Measurements from ENCODE around the gene LY6G6F.

The LY6G6F gene

GRCh38 chr6:31658983-31659648, 47.5 kb upstream of the LY6G6F start:
- Histone ChIP-seq H3K79me2 (ENCODE audit: insufficient read depth, low read length) (peaks cover 40% of the 10 kb centered on the region), H4K20me1 (ENCODE audit: low read depth, low read length) (no peaks in the 10 kb centered on the region), H2AFZ (ENCODE audit: low read depth, low read length, severe bottlenecking) (no peak overlapping the region), H3K4me3 (ENCODE audit: insufficient read depth, low read length, poor library complexity, severe bottlenecking) (peak overlapping the region; percentile 75), H3K27ac (ENCODE audit: low read depth, low read length) (peak overlapping the region; percentile 66), H3K9me3 (ENCODE audit: insufficient read depth, low read length) (no peaks in the 10 kb centered on the region), H3K27me3 (ENCODE audit: low read length) (no peaks in the 10 kb centered on the region), H3K9ac (ENCODE audit: low read length) (peak overlapping the region; percentile 76), H3K4me2 (ENCODE audit: low read depth, low read length, poor library complexity, severe bottlenecking) (peak overlapping the region; percentile 75), H3F3A (ENCODE audit: insufficient read depth) (peaks cover 28% of the 10 kb centered on the region), H3K36me3 (ENCODE audit: low read length) (no peaks in the 10 kb centered on the region), H3K9me2 (replicated peaks; ENCODE audit: insufficient read depth, low read length) (no peaks in the 10 kb centered on the region)
- TF ChIP-seq EZH2phosphoT487 (conservative IDR thresholded peaks at IDR 0.05; ENCODE audit: low read length), result no peak
- no peak for TF ChIP-seq CTCF (IDR thresholded peaks at IDR 0.05; ENCODE audit: insufficient read depth, low read length, poor library complexity, severe bottlenecking)

GRCh38 chr6:31659649-31660380, 46.9 kb upstream of the LY6G6F start:
- Histone ChIP-seq H3K27me3 (ENCODE audit: low read length) (no peaks in the 10 kb centered on the region), H2AFZ (ENCODE audit: low read depth, low read length, severe bottlenecking) (peak overlapping the region; percentile 15), H4K20me1 (ENCODE audit: low read depth, low read length) (no peaks in the 10 kb centered on the region), H3K9me3 (ENCODE audit: insufficient read depth, low read length) (no peaks in the 10 kb centered on the region), H3K79me2 (ENCODE audit: insufficient read depth, low read length) (peaks cover 46% of the 10 kb centered on the region), H3K4me3 (ENCODE audit: insufficient read depth, low read length, poor library complexity, severe bottlenecking) (peak overlapping the region; percentile 75), H3F3A (ENCODE audit: insufficient read depth) (peaks cover 26% of the 10 kb centered on the region), H3K9ac (ENCODE audit: low read length) (peak overlapping the region; percentile 76), H3K27ac (ENCODE audit: low read depth, low read length) (peak overlapping the region; percentile 66), H3K4me2 (ENCODE audit: low read depth, low read length, poor library complexity, severe bottlenecking) (peak overlapping the region; percentile 75), H3K36me3 (ENCODE audit: low read length) (no peaks in the 10 kb centered on the region), H3K9me2 (replicated peaks; ENCODE audit: insufficient read depth, low read length) (no peaks in the 10 kb centered on the region)
- TF ChIP-seq CTCF (IDR thresholded peaks at IDR 0.05; ENCODE audit: insufficient read depth, low read length, poor library complexity, severe bottlenecking), result no peak
- TF ChIP-seq EZH2phosphoT487 (conservative IDR thresholded peaks at IDR 0.05; ENCODE audit: low read length), result no peak

GRCh38 chr6:31660381-31661261, 46.0 kb upstream of the LY6G6F start, which contains the start of gene C6orf47:
Gene C6orf47, minus strand, starts transcription at chr6:31660778. Its CDS starts 831 bp downstream, at chr6:31659947.
- Histone ChIP-seq H3K27ac (ENCODE audit: low read depth, low read length) (peak within 1 kb of the TSS; percentile 66), H2AFZ (ENCODE audit: low read depth, low read length, severe bottlenecking) (peak within 1 kb of the TSS; percentile 22), H3K9me3 (ENCODE audit: insufficient read depth, low read length) (no peaks in the 10 kb centered on the region), H3K9me2 (replicated peaks; ENCODE audit: insufficient read depth, low read length) (no peaks in the 10 kb centered on the region), H3K9ac (ENCODE audit: low read length) (peak within 1 kb of the TSS; percentile 76), H3F3A (ENCODE audit: insufficient read depth) (peaks cover 27% of the 10 kb centered on the region), H3K27me3 (ENCODE audit: low read length) (no peaks in the 10 kb centered on the region), H3K4me2 (ENCODE audit: low read depth, low read length, poor library complexity, severe bottlenecking) (peak within 1 kb of the TSS; percentile 75), H3K4me3 (ENCODE audit: insufficient read depth, low read length, poor library complexity, severe bottlenecking) (peak within 1 kb of the TSS; percentile 75), H3K36me3 (ENCODE audit: low read length) (no peaks in the 10 kb centered on the region), H3K79me2 (ENCODE audit: insufficient read depth, low read length) (peaks cover 46% of the 10 kb centered on the region), H4K20me1 (ENCODE audit: low read depth, low read length) (no peaks in the 10 kb centered on the region)
- TF ChIP-seq CTCF (IDR thresholded peaks at IDR 0.05; ENCODE audit: insufficient read depth, low read length, poor library complexity, severe bottlenecking), result no peak
- TF ChIP-seq EZH2phosphoT487 (conservative IDR thresholded peaks at IDR 0.05; ENCODE audit: low read length), result no peak
